ENCODE data around the gene USP11. TPM values are rescaled to one million over a fixed set of nuclear protein-coding genes. Genes with fewer than 3 reads are reported as not detected.
A peak's percentile ranks its signal among the peaks of the same experiment; 100 is the strongest.

Gene USP11
- total and polyA plus RNA-seq, 2 of the 4 experiments (the other 2 are of a cell fraction) = 33.5 to 59.7 TPM

- BruUV-seq (replicated peaks) = no TSS peak
- H3K9ac ChIP-seq (ENCODE audit: low read depth, low read length) = no peak overlapping the region
- H3K9me3 ChIP-seq (ENCODE audit: control insufficient read depth, insufficient read depth, low read length) = no peaks in the 10 kb centered on the region
- WGBS, 2 experiments (ENCODE audit: extremely low coverage in 2 of 2, insufficient read length in 1 of 2) = 100% methylated on average over 1 of the region's 10 CpGs; no CpG with 5 or more reads in 1 of the 2 experiments
- H3K4ac ChIP-seq (ENCODE audit: low read depth, low read length) = no peak overlapping the region
- peaks cover 24% of the 10 kb centered on the region for H3K4me1 ChIP-seq (ENCODE audit: control insufficient read depth, insufficient read depth, low read length)
- peaks cover 34 to 65% of the 10 kb centered on the region in 2 experiments for H3K79me1 ChIP-seq (ENCODE audit: low read depth in 1 of 2, low read length in 2 of 2)
- H3K9me1 ChIP-seq (ENCODE audit: insufficient read depth, low read length) = peaks cover 5% of the 10 kb centered on the region; the same call in 1 of the 2 replicates
- no peak overlapping the region for H3K18ac ChIP-seq (ENCODE audit: low read depth, low read length)
- ChIA-PET CTCF (no interaction called here), POLR2A (ENCODE audit: unreplicated experiment) (no interaction called here)
- dilution Hi-C loops (cut with HindIII; ENCODE audit: low sequenced_read_pairs, unreplicated experiment) (no loop called here), intact Hi-C loops (cut with micrococcal nuclease) (no loop called here), in situ Hi-C loops (cut with MboI; ENCODE audit: low sequenced_read_pairs) (loop anchor here (10.0 kb wide), 2 partner anchors 186 to 326 kb away; no protein-coding TSS in a partner anchor)
- H4K8ac ChIP-seq (ENCODE audit: low read depth in 2 of 2, low read length in 2 of 2) = no peak overlapping the region
- H3K4me3 ChIP-seq (ENCODE audit: insufficient read depth, low read depth, low read length) = no peak overlapping the region
- no peak for DNase-seq
- H3K4me2 ChIP-seq (ENCODE audit: low read depth, low read length) = no peak overlapping the region
- H3K27me3 ChIP-seq (ENCODE audit: control insufficient read depth, insufficient read depth, low read length) = no peaks in the 10 kb centered on the region; the same call in 1 of the 2 replicates
- no peak overlapping the region for H4K91ac ChIP-seq (ENCODE audit: insufficient read depth, low read depth, low read length)
- H3K36me3 ChIP-seq (ENCODE audit: control insufficient read depth, insufficient read depth, low read length) = peaks cover 71% of the 10 kb centered on the region
- peak overlapping the region; percentile 63 for H2AK9ac ChIP-seq (replicated peaks; ENCODE audit: low read depth, low read length, poor library complexity)
- no peak overlapping the region for H2BK15ac ChIP-seq (ENCODE audit: low read depth, low read length)
- H2BK20ac ChIP-seq (ENCODE audit: low read depth, low read length) = no peak overlapping the region
- no peak for TF ChIP-seq USF2 (IDR thresholded peaks at IDR 0.05; ENCODE audit: low read depth, low read length)
- no peak overlapping the region for H2BK120ac ChIP-seq (ENCODE audit: low read depth, low read length)
- H2BK5ac ChIP-seq (ENCODE audit: low read depth, low read length, poor library complexity, severe bottlenecking) = no peak overlapping the region
- ATAC-seq (ENCODE audit: low read depth) = no peak
- no peak overlapping the region for H3K23ac ChIP-seq (ENCODE audit: low read depth, low read length)
- no peak overlapping the region for H3K56ac ChIP-seq (ENCODE audit: extremely low read depth, insufficient read depth, low read length)
- H2AFZ ChIP-seq (replicated peaks; ENCODE audit: low read length, poor library complexity) = no peak overlapping the region
- no peak overlapping the region for H4K5ac ChIP-seq (ENCODE audit: low read depth, low read length)
- no peak overlapping the region for H3K27ac ChIP-seq (ENCODE audit: insufficient read depth, low read length)
- H3K14ac ChIP-seq (replicated peaks; ENCODE audit: low read depth, low read length) = no peak overlapping the region
- peaks cover 80% of the 10 kb centered on the region for H4K20me1 ChIP-seq (ENCODE audit: insufficient read depth, low read length)
- no peak overlapping the region for H2AK5ac ChIP-seq (ENCODE audit: low read depth, low read length)
These were observed 33.5 kb upstream of the USP11 start for GRCh38 chrX:47199286-47199685.

Measured in IMR-90 (cell line).